CD4-positive, alpha-beta T cell treated with Interleukin-10 for 1 hour (primary cell): ENCODE measurements around the gene IKZF2.

Source experiments
- DNase-seq: peaks from one replicate; pipeline ENCODE4 v3.0.0-alpha.2; 2020

IKZF2 gene

GRCh38 chr2:213151437-213152064 lies at the start of gene IKZF2:
Gene IKZF2, minus strand, starts transcription at chr2:213151612. Its CDS starts 2,983 bp downstream, at chr2:213148629.
- peak; percentile 76 for DNase-seq

- no peak for DNase-seq
Measured at GRCh38 chr2:213199871-213200270, 48.5 kb upstream of the IKZF2 start.

- DNase-seq, result no peak
Measured at GRCh38 chr2:213189001-213189899, 37.8 kb upstream of the IKZF2 start.

- DNase-seq, result no peak
Measured at GRCh38 chr2:213188533-213188867, 37.1 kb upstream of the IKZF2 start.

GRCh38 chr2:213187833-213188532 lies 36.6 kb upstream of the IKZF2 start:
- no peak for DNase-seq

GRCh38 chr2:213187386-213187785 lies 36.0 kb upstream of the IKZF2 start:
- no peak for DNase-seq

- DNase-seq, result no peak
Measured at GRCh38 chr2:213185147-213185822, 33.9 kb upstream of the IKZF2 start.

- DNase-seq, result no peak
Measured at GRCh38 chr2:213181712-213182111, 30.3 kb upstream of the IKZF2 start.

- DNase-seq, result no peak
Measured at GRCh38 chr2:213177679-213178078, 26.3 kb upstream of the IKZF2 start.

- no peak for DNase-seq
Measured at GRCh38 chr2:213175673-213176247, 24.3 kb upstream of the IKZF2 start.

- DNase-seq, result no peak
Measured at GRCh38 chr2:213172641-213173040, 21.2 kb upstream of the IKZF2 start.

GRCh38 chr2:213171147-213171546 lies 19.7 kb upstream of the IKZF2 start:
- no peak for DNase-seq

GRCh38 chr2:213167271-213167930 lies 16.0 kb upstream of the IKZF2 start:
- no peak for DNase-seq

- DNase-seq, result no peak
Measured at GRCh38 chr2:213166109-213166508, 14.7 kb upstream of the IKZF2 start.

GRCh38 chr2:213164263-213164662 lies 12.9 kb upstream of the IKZF2 start:
- no peak for DNase-seq

GRCh38 chr2:213162516-213163118 lies 11.2 kb upstream of the IKZF2 start:
- DNase-seq, result no peak

GRCh38 chr2:213161759-213162515 lies 10.5 kb upstream of the IKZF2 start:
- no peak for DNase-seq

- DNase-seq, result no peak
Measured at GRCh38 chr2:213159768-213160167, 8.4 kb upstream of the IKZF2 start.

GRCh38 chr2:213157242-213157641 lies 5.8 kb upstream of the IKZF2 start:
- DNase-seq, result no peak

- DNase-seq, result no peak
Measured at GRCh38 chr2:213156717-213157116, 5.3 kb upstream of the IKZF2 start.

- no peak for DNase-seq
Measured at GRCh38 chr2:213152888-213153287, 1.5 kb upstream of the IKZF2 start.
